ENCODE results near the gene NNAT.

Gene NNAT

GRCh38 chr20:37502654-37503053, 18.4 kb upstream of the NNAT start:
- DNase-seq (ENCODE audit: low spot score) = no peak

GRCh38 chr20:37503256-37503927, 17.7 kb upstream of the NNAT start:
- DNase-seq (ENCODE audit: low spot score) = no peak

- DNase-seq (ENCODE audit: low spot score) = no peak
These were observed 16.5 kb upstream of the NNAT start for GRCh38 chr20:37504404-37505096.

GRCh38 chr20:37505263-37506151, 15.5 kb upstream of the NNAT start:
- no peak for DNase-seq (ENCODE audit: low spot score)

GRCh38 chr20:37506152-37506725, 14.8 kb upstream of the NNAT start:
- no peak for DNase-seq (ENCODE audit: low spot score)

GRCh38 chr20:37510226-37510625, 10.8 kb upstream of the NNAT start:
- no peak for DNase-seq (ENCODE audit: low spot score)

GRCh38 chr20:37511610-37512275, 9.3 kb upstream of the NNAT start:
- peak; percentile 93 for DNase-seq (ENCODE audit: low spot score)

- DNase-seq (ENCODE audit: low spot score) = no peak
These were observed 7.2 kb upstream of the NNAT start for GRCh38 chr20:37513779-37514359.

GRCh38 chr20:37515876-37516275, 5.2 kb upstream of the NNAT start:
- no peak for DNase-seq (ENCODE audit: low spot score)

- peak; percentile 56 for DNase-seq (ENCODE audit: low spot score)
These were observed 4.0 kb upstream of the NNAT start for GRCh38 chr20:37516811-37517750.

- no peak for DNase-seq (ENCODE audit: low spot score)
These were observed 3.0 kb upstream of the NNAT start for GRCh38 chr20:37518059-37518458.

- no peak for DNase-seq (ENCODE audit: low spot score)
These were observed 2.2 kb upstream of the NNAT start for GRCh38 chr20:37518606-37519507.

GRCh38 chr20:37519508-37520418, 1.3 kb upstream of the NNAT start:
- no peak for DNase-seq (ENCODE audit: low spot score)

GRCh38 chr20:37520419-37520955, 563 bp upstream of the NNAT start:
- DNase-seq (ENCODE audit: low spot score) = no peak

- DNase-seq (ENCODE audit: low spot score) = no peak
These were observed 1.4 kb downstream of the NNAT start for GRCh38 chr20:37522260-37523011.

GRCh38 chr20:37523012-37523391, 2.0 kb downstream of the NNAT start:
- DNase-seq (ENCODE audit: low spot score) = no peak
